VCaP (cell line): Measurements from ENCODE around the gene CFAP161.

Experiments
- H3K27ac ChIP-seq: fragments of 450-650 bp; 2 replicates; pipeline ENCODE4 v1.5.1; 2017
- CTCF ChIP-seq: fragments of 450-650 bp; conservative IDR thresholded peaks from 2 replicates; pipeline ENCODE4 v1.5.1; 2017; ENCODE audit warnings: mild to moderate bottlenecking, moderate library complexity

The CFAP161 gene

GRCh38 chr15:81160312-81161159, 26.5 kb downstream of the CFAP161 start:
- TF ChIP-seq CTCF, result no peak
- H3K27ac ChIP-seq, result no peak overlapping the region

- no peak overlapping the region for H3K27ac ChIP-seq
Observed at GRCh38 chr15:81161160-81161673, 27.1 kb downstream of the CFAP161 start.

GRCh38 chr15:81161851-81162250, 27.8 kb downstream of the CFAP161 start:
- no peak for TF ChIP-seq CTCF
- H3K27ac ChIP-seq, result no peak overlapping the region

More at GRCh38 chr15:81161160-81161673, 27.1 kb downstream of the CFAP161 start:
- no peak for TF ChIP-seq CTCF

- no peak; the same call in 1 of the 2 replicates for TF ChIP-seq CTCF
- no peak overlapping the region for H3K27ac ChIP-seq
Observed at GRCh38 chr15:81163961-81164800, 30.1 kb downstream of the CFAP161 start.

- no peak for TF ChIP-seq CTCF
- no peak overlapping the region for H3K27ac ChIP-seq
Observed at GRCh38 chr15:81165535-81165934, 31.5 kb downstream of the CFAP161 start.

- TF ChIP-seq CTCF, result no peak
- H3K27ac ChIP-seq, result no peak overlapping the region
Observed at GRCh38 chr15:81166636-81167305, 32.7 kb downstream of the CFAP161 start.
